B cell (primary cell): ENCODE measurements around the gene ALOX15. TPM values are rescaled to one million over a fixed set of nuclear protein-coding genes. Genes with fewer than 3 reads are reported as not detected.

Experiments used
- ATAC-seq: fragments of 200-7000 bp; cut with Tn5 transposase; one replicate; pipeline ENCODE4 v1.10.0; 2021; ENCODE audit warnings: low read depth, mild to moderate bottlenecking, moderate number of reproducible peaks, moderate library complexity
- CTCF ChIA-PET: fragments of 350-600 bp; sonication (Branson Sonifier 250); formaldehyde crosslinking; loops from one replicate; lab custom pipeline; 2021; ENCODE audit warnings: antibody characterized with exemption, inconsistent platforms; lab: Charles Lee
- POLR2A ChIA-PET: fragments of 350-600 bp; sonication (Branson Sonifier 250); formaldehyde crosslinking; loops from one replicate; lab custom pipeline; 2021; ENCODE audit warnings: antibody characterized with exemption; lab: Charles Lee
- DNase-seq: peaks from one replicate; pipeline ENCODE4 v3.0.0; 2013
- H2AFZ ChIP-seq: 2 replicates; pipeline ENCODE4 v1.6.1; 2012; ENCODE audit warnings: mild to moderate bottlenecking, low read depth, low read length; ENCODE audit not compliant: insufficient read depth, poor library complexity, severe bottlenecking
- H3K27ac ChIP-seq, 2 donors: 1 replicate in 1 of 2; 2 replicates in 1 of 2; pipeline ENCODE4 v1.5.1; 2012 to 2013; ENCODE audit warnings: low read length in 2 of 2, mild to moderate bottlenecking in 2 of 2, moderate library complexity in 1 of 2
- H3K27me3 ChIP-seq, 4 experiments: fragments of 200-600 bp in 1 of 4; sonication (generic) in 1 of 4; replicated peaks in 1 of 4; 1 replicate in 2 of 4; 2 replicates in 2 of 4; pipeline versions ENCODE4 v1.6.1 to v1.7.0; 2013 to 2016; ENCODE audit warnings: low read length in 3 of 4, mild to moderate bottlenecking in 2 of 4, mixed read lengths in 1 of 4, moderate library complexity in 1 of 4; ENCODE audit not compliant: insufficient read depth in 4 of 4, control insufficient read depth in 3 of 4; ENCODE audit errors: control extremely low read depth in 1 of 4
- H3K36me3 ChIP-seq, 2 experiments: replicated peaks in 1 of 2; 1 replicate in 1 of 2; 2 replicates in 1 of 2; pipeline versions ENCODE4 v1.6.1 to v1.7.1; 2013; ENCODE audit warnings: low read length in 1 of 2; ENCODE audit not compliant: insufficient read depth in 2 of 2, control insufficient read depth in 1 of 2; ENCODE audit errors: control extremely low read depth in 1 of 2, extremely low read depth in 1 of 2
- H3K4me1 ChIP-seq, 2 donors: fragments of 200-600 bp in 1 of 2; sonication (generic) in 1 of 2; 1 replicate in 1 of 2; 2 replicates in 1 of 2; pipeline versions ENCODE4 v1.5.1 to v1.6.1; 2013 to 2017; ENCODE audit warnings: low read length in 2 of 2; ENCODE audit not compliant: control insufficient read depth in 2 of 2, insufficient read depth in 2 of 2
- H3K4me2 ChIP-seq: replicated peaks from 2 replicates; pipeline ENCODE3; 2012; ENCODE audit warnings: mild to moderate bottlenecking, low read depth, low read length; ENCODE audit not compliant: poor library complexity, severe bottlenecking
- H3K4me3 ChIP-seq, 5 experiments: fragments of 200-600 bp in 1 of 5; sonication (generic) in 1 of 5; 1 replicate in 3 of 5; 2 replicates in 2 of 5; pipeline versions ENCODE4 v1.5.1 to v1.7.0; 2011 to 2016; ENCODE audit warnings: low read length in 4 of 5, mild to moderate bottlenecking in 4 of 5, low read depth in 2 of 5, control low read depth in 1 of 5, moderate library complexity in 1 of 5; ENCODE audit not compliant: insufficient read depth in 1 of 5; ENCODE audit errors: control extremely low read depth in 1 of 5, extremely low read depth in 1 of 5
- H3K79me2 ChIP-seq: fragments of 200-600 bp; sonication (generic); one replicate; pipeline ENCODE4 v1.6.0; 2016; ENCODE audit warnings: low read length; ENCODE audit not compliant: control insufficient read depth, insufficient read depth
- H3K9ac ChIP-seq: fragments of 200-600 bp; sonication (generic); 2 replicates; pipeline ENCODE4 v1.6.1; 2017; ENCODE audit warnings: mild to moderate bottlenecking, low read length, moderate library complexity
- H3K9me3 ChIP-seq, 3 donors: one replicate each; pipeline versions ENCODE4 v1.6.1 to v1.7.1; 2013; ENCODE audit warnings: low read length in 2 of 3; ENCODE audit not compliant: control insufficient read depth in 2 of 3, insufficient read depth in 1 of 3; ENCODE audit errors: control extremely low read depth in 1 of 3
- H4K20me1 ChIP-seq: 2 replicates; pipeline ENCODE4 v1.6.0; 2012; ENCODE audit warnings: mild to moderate bottlenecking, low read length; ENCODE audit not compliant: insufficient read depth, control insufficient read depth, poor library complexity, severe bottlenecking
- H3K27ac Mint-ChIP-seq: one replicate; pipeline ENCODE4 v1.8.0; 2021; ENCODE audit warnings: mixed read lengths
- H3K27me3 Mint-ChIP-seq: one replicate; pipeline ENCODE4 v1.8.0; 2021; ENCODE audit warnings: mixed read lengths
- H3K4me1 Mint-ChIP-seq: one replicate; pipeline ENCODE4 v1.8.0; 2021; ENCODE audit warnings: mixed read lengths
- H3K4me3 Mint-ChIP-seq: one replicate; pipeline ENCODE4 v1.8.0; 2021; ENCODE audit warnings: mixed read lengths
- H3K9me3 Mint-ChIP-seq: one replicate; pipeline ENCODE4 v1.8.0; 2022; ENCODE audit warnings: mixed read lengths; ENCODE audit not compliant: insufficient read depth
- CTCF ChIP-seq: fragments of 200-600 bp; IDR thresholded peaks from one replicate; pipeline ENCODE4 v1.8.0; 2022; ENCODE audit warnings: antibody characterized with exemption, mild to moderate bottlenecking
- EZH2 ChIP-seq: IDR thresholded peaks from 2 replicates; pipeline ENCODE4 v1.6.1; 2012; ENCODE audit warnings: borderline replicate concordance, low read depth, mild to moderate bottlenecking, moderate library complexity, low read length; ENCODE audit not compliant: insufficient read depth, poor library complexity, severe bottlenecking
- WGBS: methylation state at CpG from one replicate; pipeline ENCODE4 v1.1.5; 2013; ENCODE audit warnings: missing lambda C conversion rate; ENCODE audit not compliant: insufficient coverage; 5-methylcytosine and 5-hydroxymethylcytosine counted together
- intact Hi-C: fragments of 100-400 bp; cut with micrococcal nuclease; formaldehyde crosslinking; loops from one replicate; pipeline ENCODE4 v1.10.0; 2022
- polyA plus RNA-seq: library from polyadenylated mRNA; depleted of rRNA; stranded (reverse); fragments of >200 nt; gene quantifications from 2 replicates; pipeline ENCODE4 v1.2.3, GENCODE V29; 2012
- small RNA-seq: library from RNA; depleted of rRNA; stranded (forward); fragments of <200 nt; gene quantifications from one replicate; pipeline ENCODE3, GENCODE V24; 2012; ENCODE audit warnings: low replicate concordance, low read depth; ENCODE audit not compliant: insufficient read length
- total RNA-seq, 2 donors: library from RNA; stranded (reverse); fragments of 120-200 nt in 1 of 2; gene quantifications; 1 replicate in 1 of 2; 2 replicates in 1 of 2; pipeline versions ENCODE4 v1.2.3 to v1.2.4, GENCODE V29; 2013 to 2022

ALOX15 gene
- total and polyA plus RNA-seq, 2 donors (not counting 1 experiment from before 2014, with no cell fraction given) = 0.10 TPM; not detected in 1

GRCh38 chr17:4582101-4582501 lies 59.4 kb downstream of the ALOX15 start:
- H2AFZ ChIP-seq = no peak overlapping the region
- Mint-ChIP-seq H3K27ac (no peak overlapping the region), H3K27me3 (peaks cover 44% of the 10 kb centered on the region), H3K4me1 (peaks cover 8% of the 10 kb centered on the region), H3K4me3 (no peak overlapping the region), H3K9me3 (no peaks in the 10 kb centered on the region)
- ChIA-PET CTCF (interaction anchor here (0.6 to 1.2 kb wide), 2 partner anchors 15 to 159 kb away, joined by 3 to 6 read pairs; no protein-coding TSS in a partner anchor), POLR2A (no interaction called here)
- no peak for ATAC-seq
- intact Hi-C loops = no loop called here
- DNase-seq = no peak
- H3K36me3 ChIP-seq = no peaks in the 10 kb centered on the region
- no peaks in the 10 kb centered on the region for H3K79me2 ChIP-seq
- no peak overlapping the region for H3K4me2 ChIP-seq
- no peaks in the 10 kb centered on the region for H4K20me1 ChIP-seq
- TF ChIP-seq CTCF (no peak), EZH2 (no peak)
- peaks cover 0 to 7% (median 0%) of the 10 kb centered on the region in 3 donors for H3K9me3 ChIP-seq
- no peak overlapping the region for H3K9ac ChIP-seq
- WGBS = 82% methylated on average over 7 of the region's 7 CpGs
- H3K4me3 ChIP-seq = no peak overlapping the region
- H3K4me1 ChIP-seq = peaks cover 8 to 16% of the 10 kb centered on the region in 2 donors
- H3K27me3 ChIP-seq = peaks cover 0 to 45% (median 22%) of the 10 kb centered on the region in 4 experiments
- H3K27ac ChIP-seq = no peak overlapping the region

Small RNA genes lying within 50 kb of the gene (small RNA-seq; reads per million reads assigned to genes)
- not detected for gene RNU6-955P

Other genes with a start within 250 kb of the ALOX15 start
- 0.17 and 0.44 TPM in 2 replicates for gene SPNS3, start 207.7 kb downstream of the ALOX15 start, total RNA-seq
- 0.07 and 0.52 TPM in 2 replicates for gene SPNS3, start 207.7 kb downstream of the ALOX15 start, polyA plus RNA-seq
- 0.66 TPM in 1 of 2 replicates, not detected in the other for gene SPNS2, start 142.8 kb downstream of the ALOX15 start, total RNA-seq
- 0.17 and 0.48 TPM in 2 replicates for gene SPNS2, start 142.8 kb downstream of the ALOX15 start, polyA plus RNA-seq
- gene MYBBP1A, start 86.3 kb downstream of the ALOX15 start, total RNA-seq = 65.8 and 72.4 TPM in 2 replicates
- gene MYBBP1A, start 86.3 kb downstream of the ALOX15 start, polyA plus RNA-seq = 72.6 and 74.4 TPM in 2 replicates
- not detected in 2 replicates for gene GGT6, start 81.1 kb downstream of the ALOX15 start, total RNA-seq
- not detected in 2 replicates for gene GGT6, start 81.1 kb downstream of the ALOX15 start, polyA plus RNA-seq
- gene SMTNL2, start 57.1 kb downstream of the ALOX15 start, total RNA-seq = not detected in 2 replicates
- gene SMTNL2, start 57.1 kb downstream of the ALOX15 start, polyA plus RNA-seq = not detected in 2 replicates
- 71.8 and 80.9 TPM in 2 replicates for gene PELP1, start 62.5 kb upstream of the ALOX15 start, total RNA-seq
- gene PELP1, start 62.5 kb upstream of the ALOX15 start, polyA plus RNA-seq = 34.9 and 46.1 TPM in 2 replicates
- gene ARRB2, start 69.0 kb upstream of the ALOX15 start, total RNA-seq = 148 and 164 TPM in 2 replicates
- 86.8 and 111 TPM in 2 replicates for gene ARRB2, start 69.0 kb upstream of the ALOX15 start, polyA plus RNA-seq
- gene MED11, start 89.8 kb upstream of the ALOX15 start, total RNA-seq = 25.5 and 30.7 TPM in 2 replicates
- 25.3 and 49.1 TPM in 2 replicates for gene MED11, start 89.8 kb upstream of the ALOX15 start, polyA plus RNA-seq
- gene ZMYND15, start 98.2 kb upstream of the ALOX15 start, total RNA-seq = 2.1 and 2.5 TPM in 2 replicates
- gene ZMYND15, start 98.2 kb upstream of the ALOX15 start, polyA plus RNA-seq = 0.72 and 0.82 TPM in 2 replicates
- gene CXCL16, start 98.2 kb upstream of the ALOX15 start, total RNA-seq = 19.3 and 22.0 TPM in 2 replicates
- gene CXCL16, start 98.2 kb upstream of the ALOX15 start, polyA plus RNA-seq = 10.9 and 13.8 TPM in 2 replicates
- not detected in 2 replicates for gene TM4SF5, start 130.2 kb upstream of the ALOX15 start, total RNA-seq
- gene TM4SF5, start 130.2 kb upstream of the ALOX15 start, polyA plus RNA-seq = not detected in 2 replicates
- gene VMO1, start 144.7 kb upstream of the ALOX15 start, total RNA-seq = not detected in 2 replicates
- gene VMO1, start 144.7 kb upstream of the ALOX15 start, polyA plus RNA-seq = 0.57 TPM in 1 of 2 replicates, not detected in the other
- gene GLTPD2, start 147.3 kb upstream of the ALOX15 start, total RNA-seq = not detected in 2 replicates
- gene GLTPD2, start 147.3 kb upstream of the ALOX15 start, polyA plus RNA-seq = not detected in 2 replicates
- gene PSMB6, start 154.5 kb upstream of the ALOX15 start, total RNA-seq = 55.7 and 56.0 TPM in 2 replicates
- 65.2 and 73.2 TPM in 2 replicates for gene PSMB6, start 154.5 kb upstream of the ALOX15 start, polyA plus RNA-seq
- gene PLD2, start 165.5 kb upstream of the ALOX15 start, total RNA-seq = 69.2 and 72.1 TPM in 2 replicates
- gene PLD2, start 165.5 kb upstream of the ALOX15 start, polyA plus RNA-seq = 53.1 and 54.5 TPM in 2 replicates
- gene MINK1, start 191.7 kb upstream of the ALOX15 start, total RNA-seq = 108 and 109 TPM in 2 replicates
- 160 and 190 TPM in 2 replicates for gene MINK1, start 191.7 kb upstream of the ALOX15 start, polyA plus RNA-seq